GM21447 (cell line): ENCODE results near the gene STAT6.
A peak's percentile ranks its signal among the peaks of the same experiment; 100 is the strongest.
"Not testable (repeated sequence)": the region's sequence is repeated elsewhere in the genome, so short reads cannot be mapped to it uniquely, and the experiment has no call there.

Experiments
- ATAC-seq: cut with Tn5 transposase; IDR thresholded peaks from one replicate; pipeline ENCODE4 v1.9.1; 2021; ENCODE audit not compliant: unreplicated experiment

Gene STAT6

DNA sequence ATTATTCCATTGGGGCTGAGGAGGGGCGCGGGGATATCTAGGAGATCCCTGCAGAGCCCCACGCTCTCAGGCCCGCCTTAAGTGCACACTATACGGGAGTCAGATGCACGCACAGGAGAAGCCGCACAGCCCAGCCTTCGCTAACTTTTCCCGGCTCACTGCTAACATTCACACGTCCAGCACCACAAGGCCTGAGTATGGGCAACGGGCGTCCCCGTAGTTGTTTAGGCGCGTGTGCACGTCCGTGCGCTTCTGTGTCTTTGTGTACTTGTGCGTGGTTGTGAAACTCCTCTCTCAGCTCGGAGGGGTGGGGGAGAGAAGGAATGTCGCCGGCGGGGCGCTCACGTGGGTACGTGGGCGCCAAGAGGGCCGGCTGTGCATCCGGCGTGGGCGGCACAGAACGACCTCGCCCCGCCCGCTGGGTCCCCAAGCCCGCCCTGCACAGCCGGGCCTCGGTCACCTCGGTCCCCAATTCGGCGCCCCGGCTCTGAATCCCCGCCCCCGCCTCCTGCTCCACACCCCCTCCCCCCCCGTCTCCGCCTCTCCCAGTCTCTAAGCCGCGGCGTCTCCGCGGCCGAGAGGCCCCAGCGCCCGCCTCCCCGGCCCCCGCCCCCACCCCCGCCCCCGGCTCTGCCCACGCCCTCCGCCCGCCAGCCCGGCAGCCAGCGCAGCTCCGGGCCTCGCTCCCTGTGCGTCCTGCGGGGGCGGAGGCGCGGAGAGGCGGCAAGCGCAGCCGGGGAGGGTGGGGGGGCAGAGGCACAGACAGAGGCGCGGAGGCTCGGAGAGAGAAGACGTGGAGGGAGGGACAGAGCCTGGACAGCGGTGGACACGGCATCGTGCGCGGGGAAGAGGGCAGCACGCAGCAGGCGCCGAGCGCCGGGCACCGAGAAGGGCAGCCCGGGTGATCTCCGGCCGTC, 22.6 kb downstream of the STAT6 start, which contains the start of gene NAB2:
TSS of gene NAB2 (plus strand) at position 761 of the 917 bp plus-strand sequence. CDS start 158 bp downstream, outside the sequence.
- ATAC-seq = peak; percentile 46

DNA sequence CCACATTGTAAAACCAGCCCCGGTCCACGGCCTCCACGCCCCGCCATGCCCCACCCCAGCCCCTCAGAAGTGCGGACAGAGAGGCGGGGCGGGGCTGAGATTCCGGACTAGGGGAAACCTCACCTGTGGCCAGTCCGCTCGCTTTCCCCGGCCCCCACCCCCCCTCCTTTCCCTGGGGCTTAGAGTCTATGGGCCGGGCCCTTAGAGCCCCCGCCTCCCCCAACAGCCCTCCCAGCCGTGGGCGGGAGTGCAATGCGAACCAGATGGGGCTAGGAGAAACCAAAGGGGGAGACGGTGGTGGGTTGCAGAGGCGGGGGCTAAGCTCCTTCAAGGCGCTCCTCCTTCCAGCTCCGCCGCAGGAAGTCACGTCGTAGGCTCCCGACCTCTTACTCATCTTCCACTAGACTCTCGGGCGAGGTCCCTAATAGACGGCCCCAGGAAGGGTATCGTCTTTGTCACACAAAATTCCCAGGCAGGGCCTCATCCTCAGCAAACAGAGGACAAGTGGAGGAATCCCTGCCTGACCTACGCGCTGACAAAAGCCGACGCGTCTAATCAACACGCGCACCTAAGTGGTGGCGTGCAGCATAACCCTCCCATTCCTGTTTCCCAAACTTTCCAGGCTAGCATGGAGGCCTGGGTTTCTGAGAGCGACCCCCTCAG, 23.3 kb downstream of the STAT6 start:
- peak; percentile 36 for ATAC-seq

DNA sequence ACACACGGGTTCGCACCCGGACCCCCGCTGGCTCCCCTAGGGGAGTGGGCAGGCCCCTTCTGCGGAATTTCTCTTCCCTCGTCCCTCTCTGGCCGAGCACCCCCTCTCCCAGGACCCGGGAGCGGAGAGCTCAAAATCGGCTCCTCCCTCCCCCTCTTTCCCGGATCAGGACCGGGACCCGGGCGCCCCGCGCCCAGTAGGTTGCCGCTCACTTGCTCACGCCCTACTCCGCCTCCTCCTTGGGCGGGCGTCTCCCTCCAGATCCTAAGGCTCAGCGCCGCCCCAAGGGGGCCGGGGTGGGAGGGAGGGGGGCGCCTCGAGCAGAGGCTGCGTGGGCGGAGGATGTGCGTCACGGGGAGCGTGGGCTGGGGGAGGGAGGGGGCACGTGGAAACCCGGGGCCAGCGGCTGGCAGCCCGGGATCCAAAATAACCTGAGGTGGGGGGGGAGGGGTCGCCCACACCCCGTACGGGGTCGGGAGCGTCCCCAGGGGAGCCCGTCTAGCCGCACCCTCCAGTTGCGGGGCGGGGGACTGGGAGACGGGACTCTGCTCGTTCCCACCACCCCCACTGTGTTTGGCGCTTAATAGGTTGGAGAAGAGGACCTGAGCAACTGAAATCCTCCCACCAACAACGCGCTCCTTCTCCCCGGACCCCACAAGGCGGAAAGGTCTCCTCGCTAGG, 24.0 kb downstream of the STAT6 start:
- peak; percentile 31 for ATAC-seq

DNA sequence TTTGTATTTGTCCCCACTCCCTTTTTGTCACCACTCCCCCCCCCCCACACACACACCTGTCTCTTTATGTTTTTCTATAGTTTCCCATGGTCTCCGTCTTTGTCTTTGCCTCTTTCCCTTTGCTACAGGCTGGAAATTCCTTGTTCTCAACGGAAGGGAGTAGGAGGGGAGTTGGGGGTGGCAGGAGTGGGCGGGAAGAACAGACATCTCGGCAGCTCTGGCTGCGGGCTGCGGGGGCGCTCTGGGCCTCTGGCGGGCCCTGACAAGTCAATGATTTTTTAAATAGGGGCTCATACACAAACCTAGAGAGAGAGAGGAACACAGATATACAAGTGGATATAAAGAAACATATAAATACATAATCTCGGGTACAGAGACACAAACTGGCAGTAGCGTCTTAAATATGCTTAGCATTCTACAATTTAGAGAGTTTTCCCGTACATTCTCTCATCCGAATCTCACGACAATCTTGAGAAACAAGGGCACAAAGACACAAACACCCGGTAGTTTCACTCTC, 24.6 kb downstream of the STAT6 start:
- no peak for ATAC-seq

DNA sequence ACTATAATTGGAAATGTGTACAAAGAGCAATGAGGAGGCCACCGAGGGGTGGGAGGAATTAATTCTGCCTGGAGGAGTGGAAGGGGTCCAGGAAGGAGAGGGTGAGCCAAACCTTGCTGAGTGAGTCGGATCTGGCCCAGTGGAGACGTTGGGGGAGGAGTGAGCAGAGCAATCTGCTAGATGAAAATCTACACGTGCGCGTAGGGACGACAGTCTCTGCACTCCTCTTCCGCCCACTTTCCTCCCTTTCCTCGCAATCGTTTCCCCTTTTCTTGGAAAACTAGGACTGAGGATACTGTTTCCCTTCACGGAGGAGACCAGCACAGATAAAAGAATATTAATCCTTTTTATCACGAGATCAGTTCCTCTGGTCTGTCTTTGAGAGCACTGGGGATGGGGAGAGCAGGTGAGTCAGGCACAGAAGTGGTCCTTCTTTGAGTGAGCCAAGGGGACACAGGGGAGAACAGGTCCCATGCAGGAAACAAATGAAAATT, 25.1 kb downstream of the STAT6 start:
- ATAC-seq = no peak

DNA sequence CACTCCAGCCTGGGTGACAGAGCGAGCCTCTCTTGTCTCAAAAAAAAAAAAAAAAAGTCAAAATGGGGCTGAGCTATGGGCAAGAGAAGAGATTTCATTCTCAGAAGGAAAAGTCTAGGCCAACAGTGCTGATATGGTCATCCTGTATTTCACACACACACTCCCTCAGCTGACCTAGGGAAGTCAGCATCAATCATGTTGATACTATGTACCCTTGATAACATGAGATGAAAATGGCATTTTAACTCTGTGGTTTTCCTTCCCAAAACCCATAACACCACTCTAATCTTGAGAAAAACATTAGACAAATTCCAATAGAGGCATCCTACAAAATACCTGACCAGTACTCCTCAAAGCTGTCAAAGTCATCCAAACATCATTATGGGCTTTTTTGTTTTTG, 30.3 kb downstream of the STAT6 start:
- no peak for ATAC-seq

DNA sequence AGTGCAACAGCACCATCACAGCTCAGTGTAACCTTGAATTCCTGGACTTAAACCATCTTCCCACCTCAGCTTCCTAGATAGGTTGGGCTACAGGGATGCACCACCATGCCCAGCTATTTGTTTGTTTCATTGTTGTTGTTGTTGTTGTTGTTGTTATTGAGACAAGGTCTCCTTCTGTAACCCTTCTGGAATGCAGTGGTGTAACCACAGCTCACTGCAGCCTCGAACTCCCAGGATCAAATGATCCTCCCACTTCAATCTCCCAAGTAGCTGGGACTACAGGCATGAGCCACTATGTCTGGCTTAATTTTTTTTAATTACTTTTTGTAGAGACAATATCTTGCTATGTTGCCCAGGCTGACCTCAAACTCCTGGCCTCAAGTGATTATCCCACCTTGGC, 31.3 kb downstream of the STAT6 start:
- ATAC-seq = no peak

DNA sequence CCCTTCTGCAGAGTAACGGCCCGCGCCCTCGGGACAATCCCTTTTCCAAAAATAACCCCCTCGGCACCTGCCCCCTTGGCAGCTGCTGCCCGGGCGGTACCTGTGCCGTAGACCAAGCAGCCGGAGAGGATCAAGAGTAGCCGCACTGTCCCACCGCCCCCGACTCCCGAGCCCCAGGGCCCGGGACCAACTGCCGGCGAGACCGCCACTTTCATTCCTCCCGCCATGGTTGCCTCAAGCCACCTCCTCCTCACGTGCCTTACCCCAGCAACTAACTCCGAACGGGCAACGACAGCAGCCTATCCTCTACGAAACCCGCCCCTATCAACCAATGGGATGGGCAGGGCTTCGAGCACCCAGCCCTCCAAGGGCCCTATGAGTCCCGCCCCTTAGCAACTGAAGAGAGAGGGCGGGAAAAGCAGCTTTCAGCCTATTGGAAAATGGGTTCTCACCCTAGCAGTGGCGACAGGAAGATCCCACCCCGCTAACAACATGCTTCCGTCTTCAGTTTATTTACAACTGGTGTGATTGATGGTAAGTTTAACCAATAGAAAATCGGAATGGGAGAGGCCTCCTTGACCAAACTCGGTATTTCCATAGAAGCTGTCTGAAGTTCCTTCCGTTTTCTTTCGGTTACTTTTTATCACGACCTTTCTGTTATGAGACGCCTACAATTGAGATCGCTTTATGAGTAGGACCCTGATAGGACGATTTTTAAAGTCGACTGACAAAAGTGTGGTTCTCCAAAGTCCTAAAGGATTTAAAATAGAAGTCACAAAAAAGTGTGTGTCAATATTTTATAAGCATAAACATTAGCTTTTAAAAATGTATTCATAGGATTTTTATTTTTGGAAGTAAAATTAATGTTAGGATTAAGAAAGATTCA, 32.4 kb downstream of the STAT6 start, which contains the start of gene NEMP1:
TSS of gene NEMP1 (minus strand) at position 273 of the 886 bp plus-strand sequence. CDS start at position 227, 46 bp downstream.
- peak; percentile 91 for ATAC-seq

DNA sequence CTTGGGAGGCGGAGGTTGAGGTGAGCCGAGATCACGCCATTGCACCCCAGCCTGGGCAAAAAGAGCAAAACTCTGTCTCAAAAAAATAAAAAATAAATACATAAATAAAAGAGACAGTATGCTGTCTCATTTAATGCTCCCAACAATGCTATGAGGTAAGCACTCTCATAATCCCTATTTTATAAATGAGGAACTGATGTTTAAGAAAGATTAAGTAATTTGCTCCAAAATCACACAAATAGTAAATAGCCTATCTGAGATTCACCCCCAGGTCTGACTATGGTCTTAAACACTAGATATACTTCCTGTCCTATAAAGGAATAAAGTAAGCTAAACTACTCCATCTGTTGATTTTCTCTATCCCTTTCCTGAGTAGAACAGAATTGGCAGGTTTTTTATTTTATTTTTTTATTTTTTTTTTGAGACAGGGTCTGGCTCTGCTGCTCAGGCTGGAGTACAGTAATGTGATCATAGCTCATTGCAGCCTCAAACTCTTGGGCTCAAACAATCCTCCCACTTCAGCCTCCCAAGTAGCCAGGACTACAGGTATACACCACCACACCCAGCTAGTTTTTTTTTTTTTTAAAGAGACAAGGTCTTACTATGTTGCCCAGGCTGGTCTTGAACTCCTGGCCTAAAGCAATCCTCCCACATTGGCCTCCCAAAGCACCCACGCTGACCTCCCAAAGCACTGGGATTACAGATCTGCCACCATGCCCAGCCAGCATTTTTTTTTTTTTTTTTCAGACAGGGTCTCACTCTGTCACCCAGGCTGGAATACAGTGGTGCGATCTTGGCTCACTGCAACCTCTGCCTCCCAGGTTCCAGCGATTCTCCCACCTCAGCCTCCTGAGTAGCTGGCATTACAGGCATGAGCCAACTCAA, 37.4 kb downstream of the STAT6 start:
- not testable (repeated sequence) for ATAC-seq

DNA sequence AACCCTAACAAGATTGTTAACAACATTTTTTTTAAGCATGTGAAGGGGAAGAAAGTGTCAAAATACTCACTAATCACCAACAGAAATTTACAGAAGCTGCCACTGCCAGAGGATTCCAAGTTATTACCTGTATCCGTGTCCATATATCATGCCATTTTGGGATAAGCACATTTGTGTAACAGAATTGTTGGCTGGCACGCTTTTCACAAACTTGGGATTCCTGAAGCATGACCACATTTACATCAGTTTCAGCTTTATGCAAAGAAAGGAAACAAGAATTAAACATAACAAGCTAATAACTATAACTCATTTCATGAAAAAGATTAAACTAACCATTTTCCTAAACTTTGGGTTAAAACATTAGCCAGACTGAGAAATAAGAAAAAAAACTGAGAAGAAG, 38.5 kb downstream of the STAT6 start:
- ATAC-seq = no peak

DNA sequence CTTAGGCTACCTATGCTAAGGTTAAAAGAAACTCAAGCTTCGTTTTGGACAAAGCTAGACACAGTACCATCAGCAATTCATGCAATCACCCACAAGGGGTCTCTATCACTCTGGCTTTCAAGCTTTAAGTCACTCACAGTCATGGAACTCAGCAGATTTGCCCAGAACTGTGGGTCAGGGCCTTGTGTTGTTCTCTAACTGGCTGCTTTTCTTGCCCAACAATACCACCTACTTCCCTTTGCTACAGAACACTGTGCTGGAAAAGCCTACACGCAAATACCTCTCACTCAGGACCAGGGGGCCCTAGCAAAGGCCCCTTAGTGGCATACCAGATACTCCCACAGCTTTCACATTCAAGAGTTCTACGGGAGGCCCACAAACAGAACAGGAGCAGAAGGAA, 41.6 kb downstream of the STAT6 start:
- ATAC-seq = peak; percentile 83

DNA sequence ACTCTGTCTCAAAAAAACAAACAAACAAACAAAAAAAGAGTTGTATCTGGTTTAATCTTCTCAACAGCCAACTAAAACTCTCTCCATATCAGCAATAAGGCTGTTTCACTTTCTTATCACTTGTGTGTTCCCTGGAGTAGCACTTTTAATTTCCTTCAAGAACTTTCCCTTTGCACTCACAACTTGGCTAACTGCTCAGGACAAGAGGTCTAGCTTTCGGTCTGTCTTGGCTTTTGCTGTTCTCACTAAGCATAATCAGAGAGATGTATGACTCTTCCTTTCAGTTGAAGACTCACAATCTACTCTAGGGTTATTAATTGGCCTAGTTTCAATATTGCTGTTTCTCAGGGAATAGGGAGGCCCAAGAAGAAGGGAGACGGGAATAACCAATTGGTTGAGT, 44.9 kb downstream of the STAT6 start:
- no peak for ATAC-seq

DNA sequence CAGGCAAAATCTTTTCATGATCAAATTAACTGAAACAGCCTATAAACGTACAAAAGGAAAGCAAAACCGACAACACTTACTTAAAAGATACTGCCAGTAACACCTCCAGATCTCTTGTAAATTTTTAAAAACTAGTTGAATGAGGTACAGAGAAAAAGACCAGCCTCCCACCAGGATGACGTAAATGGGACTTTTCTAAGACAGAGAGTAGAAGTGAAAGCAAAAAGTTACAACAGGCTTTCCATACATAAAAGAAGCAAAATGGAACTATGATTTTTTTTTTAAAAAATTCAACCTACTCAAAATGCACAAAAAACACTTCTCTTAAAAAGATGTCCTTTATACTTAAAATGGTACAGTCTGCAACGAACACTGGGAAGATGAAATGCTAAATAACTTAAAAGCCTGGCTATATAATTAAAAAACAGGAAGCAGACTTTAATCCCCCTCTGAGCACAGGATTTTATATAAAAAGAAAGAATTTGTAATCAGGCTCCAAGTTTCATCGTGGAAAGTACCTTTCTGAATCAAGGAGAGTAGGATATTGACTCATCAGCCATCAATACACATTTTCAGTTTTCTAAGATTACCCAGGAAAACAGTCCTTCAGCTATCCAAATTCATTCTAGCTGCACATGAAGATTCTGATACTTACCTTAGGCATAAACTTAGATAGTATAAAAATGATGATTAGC, 47.0 kb downstream of the STAT6 start:
- peak; percentile 96 for ATAC-seq

DNA sequence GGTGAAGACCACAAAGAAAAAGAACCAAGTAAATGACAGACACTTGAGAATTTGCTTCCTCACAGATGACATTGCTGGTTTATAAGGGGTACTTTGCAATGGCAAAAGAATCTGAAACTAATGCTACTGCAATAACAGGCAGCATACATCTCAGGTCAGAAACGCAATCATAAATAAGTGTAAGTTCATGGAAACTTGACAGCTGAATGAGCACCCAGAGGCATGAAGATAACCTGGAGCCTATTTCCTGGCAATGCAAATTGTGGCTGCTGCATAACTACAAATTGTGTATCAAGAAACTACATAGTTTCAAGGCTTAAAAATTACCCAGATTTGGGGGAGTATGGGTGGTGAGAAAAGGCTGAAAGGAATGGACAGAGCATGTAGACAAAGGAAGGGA, 52.7 kb downstream of the STAT6 start:
- no peak for ATAC-seq

DNA sequence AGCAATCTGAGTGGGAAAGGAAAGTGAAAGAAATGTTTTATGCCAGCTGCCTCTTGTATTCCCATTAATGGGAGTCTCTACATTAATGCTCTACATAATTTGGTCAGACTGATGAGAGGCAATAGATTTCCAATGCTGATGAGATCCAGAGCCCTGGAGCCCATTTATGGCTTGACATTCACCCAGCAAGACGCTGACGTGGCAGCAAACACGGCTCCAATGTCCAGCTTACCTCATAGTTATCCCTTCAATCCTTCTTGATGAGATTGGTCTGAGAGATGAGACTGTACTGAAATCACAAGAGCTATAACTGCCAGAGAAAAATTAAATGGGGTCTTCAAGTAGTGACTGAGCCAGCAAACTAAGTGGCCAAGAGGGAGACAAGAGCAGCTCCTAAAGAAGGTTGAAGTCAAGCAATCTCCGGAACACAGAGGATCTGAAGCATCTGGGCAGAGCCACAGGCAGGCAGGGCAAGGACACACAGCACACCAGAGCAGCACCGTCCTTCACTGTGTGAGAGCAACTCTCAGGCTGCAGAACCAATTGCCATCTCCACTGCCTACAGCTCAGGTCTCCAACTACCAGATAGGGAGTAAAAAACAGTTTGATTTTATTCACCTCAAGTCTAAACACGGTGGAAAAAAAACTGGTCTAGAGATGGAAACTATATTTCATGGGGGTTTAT, 54.0 kb downstream of the STAT6 start:
- ATAC-seq = no peak

DNA sequence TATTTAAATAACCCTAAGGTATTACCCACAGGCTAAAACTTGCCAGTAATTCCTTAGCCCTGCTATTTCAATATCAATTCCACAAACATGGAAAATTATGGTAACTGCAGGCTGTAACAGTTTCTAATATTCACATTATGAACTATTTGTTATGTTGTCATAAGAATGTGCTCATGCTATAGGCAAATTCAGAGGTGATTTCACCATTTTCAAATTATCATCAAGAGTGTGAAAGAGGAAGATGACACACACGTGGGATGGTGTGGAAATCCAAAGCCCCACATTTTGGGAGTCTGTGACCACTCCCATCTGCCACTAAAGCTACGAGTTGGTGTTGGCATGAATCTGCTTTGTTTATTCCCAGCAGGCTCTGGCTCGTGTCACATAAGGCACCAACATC, 55.3 kb downstream of the STAT6 start:
- ATAC-seq = no peak

DNA sequence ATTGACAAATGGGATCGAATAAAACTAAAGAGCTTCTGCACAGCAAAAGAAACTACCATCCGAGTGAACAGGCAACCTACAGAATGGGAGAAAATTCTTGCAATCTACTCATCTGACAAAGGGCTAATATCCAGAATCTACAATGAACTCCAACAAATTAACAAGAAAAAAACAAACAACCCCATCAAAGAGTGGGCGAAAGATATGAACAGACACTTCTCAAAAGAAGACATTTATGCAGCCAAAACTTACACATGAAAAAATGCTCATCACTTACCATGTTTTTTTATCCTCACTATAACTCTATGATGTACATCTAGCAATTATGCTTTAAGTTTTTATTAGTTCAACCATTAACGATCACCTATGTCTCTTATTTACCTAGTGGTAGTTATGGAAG, 57.3 kb downstream of the STAT6 start:
- not testable (repeated sequence) for ATAC-seq

DNA sequence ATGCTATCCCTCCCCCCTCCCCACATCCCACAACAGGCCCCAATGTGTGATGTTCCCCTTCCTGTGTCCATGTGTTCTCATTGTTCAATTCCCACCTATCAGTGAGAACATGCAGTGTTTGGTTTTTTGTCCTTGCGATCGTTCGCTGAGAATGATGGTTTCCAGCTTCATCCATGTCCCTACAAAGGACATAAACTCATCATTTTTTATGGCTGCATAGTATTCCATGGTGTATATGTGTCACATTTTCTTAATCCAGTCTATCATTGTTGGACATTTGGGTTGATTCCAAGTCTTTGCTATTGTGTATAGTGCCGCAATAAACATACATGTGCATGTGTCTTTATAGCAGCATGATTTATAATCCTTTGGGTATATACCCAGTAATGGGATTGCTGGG, 58.0 kb downstream of the STAT6 start:
- ATAC-seq = not testable (repeated sequence)
